Activated naive CD4-positive, alpha-beta T cell treated with anti-CD3 and anti-CD28 coated beads, Interleukin-2, amount 50 U/mL, for 24 hours (primary cell): ENCODE data around the gene NHERF1.

Experiments used
- H3K27ac Mint-ChIP-seq: one replicate; pipeline ENCODE4 v1.8.0; 2021; ENCODE audit warnings: mild to moderate bottlenecking, mixed read lengths
- H3K27me3 Mint-ChIP-seq: one replicate; pipeline ENCODE4 v1.8.0; 2021; ENCODE audit warnings: mixed read lengths
- H3K36me3 Mint-ChIP-seq: one replicate; pipeline ENCODE4 v1.8.0; 2021; ENCODE audit warnings: mixed read lengths
- H3K4me1 Mint-ChIP-seq: one replicate; pipeline ENCODE4 v1.8.0; 2021; ENCODE audit warnings: mixed read lengths
- H3K4me3 Mint-ChIP-seq: one replicate; pipeline ENCODE4 v1.8.0; 2021; ENCODE audit warnings: mild to moderate bottlenecking, mixed read lengths
- H3K9me3 Mint-ChIP-seq: one replicate; pipeline ENCODE4 v1.8.0; 2021; ENCODE audit warnings: mixed read lengths

Gene NHERF1

GRCh38 chr17:74728702-74729075, 19.7 kb upstream of the NHERF1 start:
- Mint-ChIP-seq H3K36me3 (no peaks in the 10 kb centered on the region), H3K9me3 (no peaks in the 10 kb centered on the region)

GRCh38 chr17:74729368-74729767, 19.1 kb upstream of the NHERF1 start:
- Mint-ChIP-seq H3K27ac (no peak overlapping the region), H3K4me3 (no peak overlapping the region)

More at GRCh38 chr17:74728702-74729075, 19.7 kb upstream of the NHERF1 start:
- H3K4me1 Mint-ChIP-seq, result no peaks in the 10 kb centered on the region
- H3K4me3 Mint-ChIP-seq, result no peak overlapping the region
- no peak overlapping the region for H3K27ac Mint-ChIP-seq
- no peaks in the 10 kb centered on the region for H3K27me3 Mint-ChIP-seq

GRCh38 chr17:74729866-74730265, 18.6 kb upstream of the NHERF1 start:
- Mint-ChIP-seq H3K27ac (no peak overlapping the region), H3K27me3 (no peaks in the 10 kb centered on the region), H3K36me3 (no peaks in the 10 kb centered on the region), H3K4me1 (peaks cover 4% of the 10 kb centered on the region), H3K9me3 (no peaks in the 10 kb centered on the region), H3K4me3 (no peak overlapping the region)

More at GRCh38 chr17:74729368-74729767, 19.1 kb upstream of the NHERF1 start:
- Mint-ChIP-seq H3K9me3 (no peaks in the 10 kb centered on the region), H3K36me3 (no peaks in the 10 kb centered on the region), H3K27me3 (no peaks in the 10 kb centered on the region), H3K4me1 (no peaks in the 10 kb centered on the region)

GRCh38 chr17:74730491-74731346, 17.7 kb upstream of the NHERF1 start:
- H3K4me3 Mint-ChIP-seq, result no peak overlapping the region

GRCh38 chr17:74731347-74731605, 17.2 kb upstream of the NHERF1 start:
- H3K27ac Mint-ChIP-seq, result no peak overlapping the region
- no peaks in the 10 kb centered on the region for H3K27me3 Mint-ChIP-seq
- H3K4me1 Mint-ChIP-seq, result peaks cover 7% of the 10 kb centered on the region
- H3K4me3 Mint-ChIP-seq, result no peak overlapping the region
- H3K36me3 Mint-ChIP-seq, result no peaks in the 10 kb centered on the region
- no peaks in the 10 kb centered on the region for H3K9me3 Mint-ChIP-seq

More at GRCh38 chr17:74730491-74731346, 17.7 kb upstream of the NHERF1 start:
- Mint-ChIP-seq H3K9me3 (no peaks in the 10 kb centered on the region), H3K27ac (peak overlapping the region; percentile 13), H3K36me3 (no peaks in the 10 kb centered on the region), H3K27me3 (no peaks in the 10 kb centered on the region), H3K4me1 (peaks cover 5% of the 10 kb centered on the region)

GRCh38 chr17:74732042-74732867, 16.2 kb upstream of the NHERF1 start:
- H3K4me1 Mint-ChIP-seq, result peaks cover 10% of the 10 kb centered on the region
- no peaks in the 10 kb centered on the region for H3K36me3 Mint-ChIP-seq
- H3K27ac Mint-ChIP-seq, result no peak overlapping the region
- H3K9me3 Mint-ChIP-seq, result no peaks in the 10 kb centered on the region
- no peak overlapping the region for H3K4me3 Mint-ChIP-seq
- H3K27me3 Mint-ChIP-seq, result no peaks in the 10 kb centered on the region

- Mint-ChIP-seq H3K27me3 (no peaks in the 10 kb centered on the region), H3K4me3 (no peak overlapping the region), H3K4me1 (peaks cover 22% of the 10 kb centered on the region), H3K9me3 (no peaks in the 10 kb centered on the region), H3K27ac (no peak overlapping the region), H3K36me3 (no peaks in the 10 kb centered on the region)
These were observed 14.9 kb upstream of the NHERF1 start for GRCh38 chr17:74733365-74734122.

GRCh38 chr17:74734256-74734655, 14.2 kb upstream of the NHERF1 start:
- Mint-ChIP-seq H3K36me3 (no peaks in the 10 kb centered on the region), H3K4me3 (no peak overlapping the region), H3K9me3 (no peaks in the 10 kb centered on the region), H3K4me1 (peaks cover 29% of the 10 kb centered on the region), H3K27ac (no peak overlapping the region), H3K27me3 (no peaks in the 10 kb centered on the region)

GRCh38 chr17:74736513-74737298, 11.7 kb upstream of the NHERF1 start, which contains the start of gene RAB37:
Gene RAB37, plus strand, starts transcription at chr17:74737256. Its CDS starts 17 bp downstream, at chr17:74737273.
- H3K27ac Mint-ChIP-seq, result peak within 1 kb of the TSS; percentile 46
- no peaks in the 10 kb centered on the region for H3K36me3 Mint-ChIP-seq
- H3K27me3 Mint-ChIP-seq, result no peaks in the 10 kb centered on the region
- peaks cover 54% of the 10 kb centered on the region for H3K4me1 Mint-ChIP-seq
- H3K9me3 Mint-ChIP-seq, result no peaks in the 10 kb centered on the region
- peak within 1 kb of the TSS; percentile 88 for H3K4me3 Mint-ChIP-seq

- Mint-ChIP-seq H3K4me3 (peak overlapping the region; percentile 88), H3K27me3 (no peaks in the 10 kb centered on the region), H3K9me3 (no peaks in the 10 kb centered on the region), H3K36me3 (no peaks in the 10 kb centered on the region), H3K27ac (peak overlapping the region; percentile 19), H3K4me1 (peaks cover 61% of the 10 kb centered on the region)
These were observed 11.0 kb upstream of the NHERF1 start for GRCh38 chr17:74737299-74738050.

- H3K36me3 Mint-ChIP-seq, result no peaks in the 10 kb centered on the region
- H3K27me3 Mint-ChIP-seq, result no peaks in the 10 kb centered on the region
- H3K4me3 Mint-ChIP-seq, result peak overlapping the region; percentile 88
- peaks cover 70% of the 10 kb centered on the region for H3K4me1 Mint-ChIP-seq
- H3K27ac Mint-ChIP-seq, result peak overlapping the region; percentile 19
- H3K9me3 Mint-ChIP-seq, result no peaks in the 10 kb centered on the region
These were observed 10.1 kb upstream of the NHERF1 start for GRCh38 chr17:74738051-74738996.

GRCh38 chr17:74739227-74739831, 9.1 kb upstream of the NHERF1 start:
- H3K9me3 Mint-ChIP-seq, result no peaks in the 10 kb centered on the region
- no peaks in the 10 kb centered on the region for H3K36me3 Mint-ChIP-seq
- H3K27ac Mint-ChIP-seq, result peak overlapping the region; percentile 71
- peaks cover 80% of the 10 kb centered on the region for H3K4me1 Mint-ChIP-seq
- H3K4me3 Mint-ChIP-seq, result peak overlapping the region; percentile 34
- H3K27me3 Mint-ChIP-seq, result no peaks in the 10 kb centered on the region

- Mint-ChIP-seq H3K27ac (peak overlapping the region; percentile 46), H3K36me3 (no peaks in the 10 kb centered on the region), H3K4me1 (peaks cover 81% of the 10 kb centered on the region), H3K9me3 (no peaks in the 10 kb centered on the region), H3K4me3 (peak overlapping the region; percentile 44), H3K27me3 (no peaks in the 10 kb centered on the region)
These were observed 8.3 kb upstream of the NHERF1 start for GRCh38 chr17:74740173-74740572.
